PC-9 (cell line): ENCODE data around the gene EEF2K. TPM values are rescaled to one million over a fixed set of nuclear protein-coding genes. Genes with fewer than 3 reads are reported as not detected.

ENCODE experiments used
- BruUV-seq: library from RNA; stranded (reverse); fragments of 400-500 nt; replicated peaks from 2 replicates; lab custom pipeline; 2021; lab: Mats Ljungman, UMichigan
- CTCF ChIA-PET: fragments of 300-600 bp; sonication (Branson Sonifier 250); formaldehyde crosslinking; loops from one replicate; lab custom pipeline; 2022; ENCODE audit warnings: antibody characterized with exemption; lab: Charles Lee
- POLR2A ChIA-PET: fragments of 300-600 bp; sonication (Branson Sonifier 250); formaldehyde crosslinking; loops from one replicate; lab custom pipeline; 2022; ENCODE audit warnings: antibody characterized with exemption; ENCODE audit not compliant: unreplicated experiment; lab: Charles Lee
- DNase-seq, 2 experiments: peaks; one replicate each; pipeline versions ENCODE4 v3.0.0 to v3.0.0-alpha.2; 2015 to 2022; ENCODE audit warnings: mixed read lengths in 1 of 2
- H2AFZ ChIP-seq: fragments of 200-600 bp; sonication (generic); 2 replicates; pipeline ENCODE4 v1.8.1; 2017; ENCODE audit warnings: antibody characterized with exemption
- H3F3A ChIP-seq: fragments of 200-600 bp; sonication (generic); 2 replicates; pipeline ENCODE4 v1.8.1; 2017; ENCODE audit warnings: antibody characterized with exemption, mild to moderate bottlenecking, low read depth; ENCODE audit not compliant: insufficient read depth
- H3K27ac ChIP-seq: fragments of 200-600 bp; sonication (generic); 2 replicates; pipeline ENCODE4 v1.6.1; 2016; ENCODE audit warnings: mixed run types
- H3K27me3 ChIP-seq: fragments of 200-600 bp; sonication (generic); 2 replicates; pipeline ENCODE4 v1.6.1; 2016; ENCODE audit warnings: low read depth, mixed run types; ENCODE audit not compliant: insufficient read depth
- H3K36me3 ChIP-seq: fragments of 200-600 bp; sonication (generic); 2 replicates; pipeline ENCODE4 v1.6.1; 2016; ENCODE audit warnings: low read depth, mixed run types
- H3K4me1 ChIP-seq: fragments of 200-600 bp; sonication (generic); replicated peaks from 2 replicates; pipeline ENCODE4 v1.6.1; 2016; ENCODE audit warnings: mixed run types; ENCODE audit not compliant: insufficient read depth
- H3K4me2 ChIP-seq: fragments of 200-600 bp; sonication (generic); 2 replicates; pipeline ENCODE4 v1.6.1; 2017; ENCODE audit warnings: mixed run types
- H3K4me3 ChIP-seq: fragments of 200-600 bp; sonication (generic); 2 replicates; pipeline ENCODE4 v1.6.1; 2016; ENCODE audit warnings: mixed run types
- H3K79me2 ChIP-seq: fragments of 200-600 bp; sonication (generic); 2 replicates; pipeline ENCODE4 v1.6.1; 2017; ENCODE audit warnings: low read depth, mixed run types
- H3K9me2 ChIP-seq: fragments of 200-600 bp; sonication (generic); 2 replicates; pipeline ENCODE4 v1.8.1; 2017; ENCODE audit warnings: mild to moderate bottlenecking; ENCODE audit not compliant: insufficient read depth
- H3K9me3 ChIP-seq: fragments of 200-600 bp; sonication (generic); 2 replicates; pipeline ENCODE4 v1.8.1; 2016; ENCODE audit warnings: low read depth; ENCODE audit not compliant: insufficient read depth
- H4K20me1 ChIP-seq: fragments of 200-600 bp; sonication (generic); 2 replicates; pipeline ENCODE4 v1.8.1; 2017; ENCODE audit not compliant: insufficient read depth
- CTCF ChIP-seq: fragments of 200-600 bp; sonication (generic); conservative IDR thresholded peaks from 2 replicates; pipeline ENCODE4 v1.6.1; 2017; ENCODE audit warnings: mixed run types, antibody characterized with exemption, mild to moderate bottlenecking, moderate library complexity
- EZH2 ChIP-seq: fragments of 200-600 bp; sonication (generic); IDR thresholded peaks from 2 replicates; pipeline ENCODE4 v1.8.0; 2017; ENCODE audit warnings: antibody characterized with exemption, low read depth
- intact Hi-C: fragments of 100-400 bp; cut with micrococcal nuclease; formaldehyde crosslinking; loops from one replicate; pipeline ENCODE4 v1.10.0; 2022; ENCODE audit not compliant: unreplicated experiment
- total RNA-seq: library from RNA; stranded (reverse); gene quantifications from 2 replicates; pipeline ENCODE4 v1.2.3, GENCODE V29; 2021

Gene EEF2K
- total RNA-seq, 1 experiment from 2014 or later: 29.8 TPM

- H3K4me1 ChIP-seq: no peaks in the 10 kb centered on the region
- no peak for DNase-seq
- H3K36me3 ChIP-seq: no peaks in the 10 kb centered on the region; the same call in 1 of the 2 replicates
- POLR2A ChIA-PET: no interaction called here
- CTCF ChIA-PET: no interaction called here
- no peak overlapping the region for H3K4me3 ChIP-seq
- H3K9me3 ChIP-seq: no peaks in the 10 kb centered on the region
- no TSS peak for BruUV-seq
- H3K79me2 ChIP-seq: no peaks in the 10 kb centered on the region
- peaks cover 19% of the 10 kb centered on the region; the same call in 1 of the 2 replicates for H3F3A ChIP-seq
- TF ChIP-seq EZH2 (no peak), CTCF (no peak)
- H4K20me1 ChIP-seq: no peaks in the 10 kb centered on the region
- no peak overlapping the region for H3K4me2 ChIP-seq
- H3K27me3 ChIP-seq: no peaks in the 10 kb centered on the region
- no peak overlapping the region for H3K27ac ChIP-seq
- H2AFZ ChIP-seq: no peak overlapping the region
- no peaks in the 10 kb centered on the region for H3K9me2 ChIP-seq
- intact Hi-C loops: loop anchor here (5.0 kb wide), 1 partner anchor 43 kb away; no protein-coding TSS in a partner anchor
These were observed 79.0 kb downstream of the EEF2K start for GRCh38 chr16:22285080-22285479.

GRCh38 chr16:22291020-22291419, 84.9 kb downstream of the EEF2K start:
- Histone ChIP-seq H3K27me3 (no peaks in the 10 kb centered on the region), H4K20me1 (no peaks in the 10 kb centered on the region), H3K79me2 (no peaks in the 10 kb centered on the region), H3K9me2 (no peaks in the 10 kb centered on the region), H3K27ac (no peak overlapping the region), H2AFZ (no peak overlapping the region), H3K4me3 (no peak overlapping the region), H3K36me3 (no peaks in the 10 kb centered on the region), H3K4me2 (no peak overlapping the region), H3F3A (peaks cover 14% of the 10 kb centered on the region; the same call in 1 of the 2 replicates), H3K9me3 (no peaks in the 10 kb centered on the region), H3K4me1 (peaks cover 10% of the 10 kb centered on the region)
- BruUV-seq: no TSS peak
- CTCF ChIA-PET: no interaction called here
- POLR2A ChIA-PET: no interaction called here
- intact Hi-C loops: no loop called here
- DNase-seq: no peak
- no peak for TF ChIP-seq CTCF
- no peak for TF ChIP-seq EZH2

GRCh38 chr16:22291860-22292318, 85.8 kb downstream of the EEF2K start:
- peaks cover 10% of the 10 kb centered on the region for H3K4me1 ChIP-seq
- ChIA-PET CTCF (no interaction called here), POLR2A (interaction anchor here (0.6 kb wide), 1 partner anchor 138 kb away, joined by 4 read pairs; no protein-coding TSS in a partner anchor)
- H3F3A ChIP-seq: peaks cover 19% of the 10 kb centered on the region; the same call in 1 of the 2 replicates
- no peak overlapping the region for H2AFZ ChIP-seq
- no peak overlapping the region for H3K4me2 ChIP-seq
- no peak for DNase-seq
- no peaks in the 10 kb centered on the region for H3K27me3 ChIP-seq
- no peaks in the 10 kb centered on the region for H3K9me2 ChIP-seq
- H3K9me3 ChIP-seq: no peaks in the 10 kb centered on the region
- no peaks in the 10 kb centered on the region for H3K79me2 ChIP-seq
- TF ChIP-seq CTCF (no peak), EZH2 (no peak)
- BruUV-seq: no TSS peak
- H3K27ac ChIP-seq: peak overlapping the region; percentile 32; the same call in 1 of the 2 replicates
- intact Hi-C loops: no loop called here
- no peak overlapping the region for H3K4me3 ChIP-seq
- no peaks in the 10 kb centered on the region for H3K36me3 ChIP-seq
- H4K20me1 ChIP-seq: no peaks in the 10 kb centered on the region
